BE2C (cell line): ENCODE measurements around the gene HELZ.
"Not testable (repeated sequence)": the region's sequence is repeated elsewhere in the genome, so short reads cannot be mapped to it uniquely, and the experiment has no call there.

Experiments used
- DNase-seq: peaks from one replicate; pipeline ENCODE4 v3.0.0-alpha.2; 2020
- H3K27me3 ChIP-seq: fragments of 250-450 bp; sonication (Bioruptor Pico); 2 replicates; pipeline ENCODE4 v1.5.1; 2020; ENCODE audit warnings: mild to moderate bottlenecking
- H3K36me3 ChIP-seq: fragments of 250-450 bp; sonication (Bioruptor Pico); 2 replicates; pipeline ENCODE4 v1.5.1; 2020; ENCODE audit warnings: mild to moderate bottlenecking
- H3K4me1 ChIP-seq: fragments of 250-450 bp; sonication (Bioruptor Pico); 2 replicates; pipeline ENCODE4 v1.5.1; 2020
- H3K4me3 ChIP-seq: 2 replicates; pipeline ENCODE4 v1.5.1; 2011; ENCODE audit warnings: low read depth, low read length
- H3K9me3 ChIP-seq: fragments of 250-450 bp; sonication (Bioruptor Pico); 2 replicates; pipeline ENCODE4 v1.5.1; 2020
- CTCF ChIP-seq: IDR thresholded peaks from 2 replicates; pipeline ENCODE4 v1.5.1; 2012; ENCODE audit warnings: mild to moderate bottlenecking, low read depth, low read length

The HELZ gene

GRCh38 chr17:67093348-67093747, 151.6 kb downstream of the HELZ start:
- TF ChIP-seq CTCF: no peak
- Histone ChIP-seq H3K27me3 (no peaks in the 10 kb centered on the region), H3K4me3 (no peak overlapping the region), H3K9me3 (0 out of 2 replicates have a peak, but pooled peaks cover 2% of the 10 kb centered on the region), H3K36me3 (peaks cover 10% of the 10 kb centered on the region), H3K4me1 (peaks cover 5% of the 10 kb centered on the region; the same call in 1 of the 2 replicates)
- DNase-seq: no peak

GRCh38 chr17:67092710-67093109, 152.3 kb downstream of the HELZ start:
- not testable (repeated sequence) for DNase-seq, H3K36me3 ChIP-seq, H3K9me3 ChIP-seq, H3K4me3 ChIP-seq, H3K4me1 ChIP-seq, H3K27me3 ChIP-seq

- DNase-seq: no peak
- H3K9me3 ChIP-seq: 0 out of 2 replicates have a peak, but pooled peaks cover 2% of the 10 kb centered on the region
- no peak for TF ChIP-seq CTCF
- no peak overlapping the region for H3K4me3 ChIP-seq
- H3K27me3 ChIP-seq: no peaks in the 10 kb centered on the region
- H3K4me1 ChIP-seq: peaks cover 13% of the 10 kb centered on the region
- H3K36me3 ChIP-seq: peaks cover 10% of the 10 kb centered on the region
Measured at GRCh38 chr17:67092291-67092690, 152.7 kb downstream of the HELZ start.

GRCh38 chr17:67090341-67090740, 154.7 kb downstream of the HELZ start:
- 0 out of 2 replicates have a peak, but pooled peaks cover 2% of the 10 kb centered on the region for H3K9me3 ChIP-seq
- DNase-seq: no peak
- no peak for TF ChIP-seq CTCF
- peaks cover 14% of the 10 kb centered on the region for H3K36me3 ChIP-seq
- no peak overlapping the region for H3K4me3 ChIP-seq
- no peaks in the 10 kb centered on the region for H3K27me3 ChIP-seq
- peaks cover 13% of the 10 kb centered on the region for H3K4me1 ChIP-seq

- peaks cover 13% of the 10 kb centered on the region for H3K4me1 ChIP-seq
- H3K4me3 ChIP-seq: peak overlapping the region; percentile 34
- 0 out of 2 replicates have a peak, but pooled peaks cover 2% of the 10 kb centered on the region for H3K9me3 ChIP-seq
- H3K36me3 ChIP-seq: peaks cover 20% of the 10 kb centered on the region
- no peak for TF ChIP-seq CTCF
- no peaks in the 10 kb centered on the region for H3K27me3 ChIP-seq
- no peak for DNase-seq
Measured at GRCh38 chr17:67088639-67089038, 156.4 kb downstream of the HELZ start.

- no peak for DNase-seq
- 0 out of 2 replicates have a peak, but pooled peaks cover 2% of the 10 kb centered on the region for H3K9me3 ChIP-seq
- TF ChIP-seq CTCF: no peak
- H3K4me3 ChIP-seq: no peak overlapping the region
- H3K4me1 ChIP-seq: peaks cover 16% of the 10 kb centered on the region
- H3K36me3 ChIP-seq: peaks cover 22% of the 10 kb centered on the region
- H3K27me3 ChIP-seq: no peaks in the 10 kb centered on the region
Measured at GRCh38 chr17:67085406-67085805, 159.6 kb downstream of the HELZ start.

GRCh38 chr17:67082107-67082506, 162.9 kb downstream of the HELZ start:
- Histone ChIP-seq H3K9me3 (no peaks in the 10 kb centered on the region), H3K4me3 (no peak overlapping the region), H3K36me3 (peaks cover 23% of the 10 kb centered on the region), H3K27me3 (no peaks in the 10 kb centered on the region), H3K4me1 (peaks cover 3% of the 10 kb centered on the region; the same call in 1 of the 2 replicates)
- no peak for DNase-seq
- TF ChIP-seq CTCF: peak; percentile 29
